SH-SY5Y (cell line): ENCODE results near the gene HMCN2.

Source experiments
- GATA2 ChIP-seq: IDR thresholded peaks from 2 replicates; pipeline ENCODE4 v1.6.1; 2011; ENCODE audit warnings: mild to moderate bottlenecking, low read depth, low read length
- GATA3 ChIP-seq: IDR thresholded peaks from 2 replicates; pipeline ENCODE4 v1.6.1; 2011; ENCODE audit warnings: low read depth, mild to moderate bottlenecking, low read length, moderate library complexity

- TF ChIP-seq GATA2 (no peak), GATA3 (no peak)
These were observed 73.7 kb downstream of the HMCN2 start for GRCh38 chr9:130339306-130339705.
